ENCODE measurements around the gene KLHL22. TPM values are rescaled to one million over a fixed set of nuclear protein-coding genes. Genes with fewer than 3 reads are reported as not detected.

The KLHL22 gene
- total and polyA plus RNA-seq, 2 of the 13 experiments (the other 11 are each of a cell fraction or from before 2014, with no cell fraction given), result 10.9 to 14.8 TPM

DNA sequence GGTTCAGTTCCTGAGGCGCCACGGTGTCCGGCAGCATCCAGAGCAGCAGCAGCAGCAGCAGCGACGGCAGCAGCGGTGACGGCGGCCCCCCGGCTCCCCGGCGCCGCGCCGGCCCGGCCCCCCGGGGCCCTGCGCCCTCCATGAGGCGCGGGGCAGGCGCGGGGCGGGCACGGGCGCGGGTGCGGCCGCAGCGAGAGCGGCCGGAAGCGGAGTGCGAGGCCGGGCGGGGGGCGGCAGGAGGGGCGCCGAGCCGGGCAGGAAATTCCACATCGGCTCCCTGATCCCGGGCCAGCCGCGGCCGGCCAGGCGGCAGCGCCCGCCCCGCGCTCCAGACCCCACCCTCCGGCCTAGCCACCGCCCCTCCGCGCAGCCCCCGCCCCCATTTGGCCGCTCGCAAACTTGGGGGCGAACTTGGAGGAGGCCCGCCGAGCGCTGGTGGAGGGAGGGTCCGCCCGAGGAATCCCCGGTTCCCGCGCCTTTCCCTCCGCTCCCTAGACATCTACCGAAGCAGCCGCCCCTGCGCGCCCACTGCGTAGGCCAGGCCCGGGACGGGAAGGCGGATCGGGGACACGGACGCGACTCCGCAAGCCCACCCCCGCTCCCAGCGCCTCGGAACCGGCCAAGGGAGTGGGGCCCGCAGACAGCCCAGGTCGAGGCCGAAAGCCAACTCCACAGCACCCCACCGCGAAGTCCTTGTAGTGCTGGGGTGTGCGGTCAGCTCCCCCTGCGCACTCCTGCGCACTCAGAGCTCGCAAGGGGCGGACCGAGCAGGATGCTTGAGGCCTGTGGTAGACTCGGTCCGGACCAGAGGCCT is 57.8 kb downstream of the KLHL22 start, which contains the start of gene SCARF2 (continued):
- TF ChIP-seq ZNF550 (CRISPR knock-in tag; IDR thresholded peaks at IDR 0.05; ENCODE audit: borderline replicate concordance) (no peak), ZNF235 (CRISPR knock-in tag; IDR thresholded peaks at IDR 0.05; ENCODE audit: borderline replicate concordance) (no peak), DNMT3B (CRISPR knock-in tag; conservative IDR thresholded peaks at IDR 0.05) (no peak), HMGXB4 (CRISPR knock-in tag; IDR thresholded peaks at IDR 0.05; ENCODE audit: borderline replicate concordance in 1 of 2, low read depth in 1 of 2) (no peak), JUND (CRISPR knock-in tag; IDR thresholded peaks at IDR 0.05) (no peak), ZNF768 (CRISPR knock-in tag; IDR thresholded peaks at IDR 0.05) (no peak; the same call in 1 of the 2 replicates), GABPB1 (CRISPR knock-in tag; IDR thresholded peaks at IDR 0.05) (peak; percentile 46; the same call in 1 of the 2 replicates), REL (CRISPR knock-in tag; conservative IDR thresholded peaks at IDR 0.05) (no peak), ZNF83 (CRISPR knock-in tag; IDR thresholded peaks at IDR 0.05; ENCODE audit: borderline replicate concordance) (no peak), ATF4 (CRISPR knock-in tag; IDR thresholded peaks at IDR 0.05) (no peak), PHF21A (CRISPR knock-in tag; IDR thresholded peaks at IDR 0.05) (no peak), SRSF4 (IDR thresholded peaks at IDR 0.05; ENCODE audit: low read depth, low read length, poor library complexity, severe bottlenecking) (no peak), ZNF747 (CRISPR knock-in tag; IDR thresholded peaks at IDR 0.05; ENCODE audit: borderline replicate concordance) (no peak), PCBP2 (optimal IDR thresholded peaks at IDR 0.05; ENCODE audit: low read depth, low read length, poor library complexity, severe bottlenecking) (no peak), AGO2 (optimal IDR thresholded peaks at IDR 0.05; ENCODE audit: low read depth, low read length) (no peak), ZNF512B (CRISPR knock-in tag; IDR thresholded peaks at IDR 0.05; ENCODE audit: borderline replicate concordance) (no peak)
- TF ChIP-seq, protein P1, sequence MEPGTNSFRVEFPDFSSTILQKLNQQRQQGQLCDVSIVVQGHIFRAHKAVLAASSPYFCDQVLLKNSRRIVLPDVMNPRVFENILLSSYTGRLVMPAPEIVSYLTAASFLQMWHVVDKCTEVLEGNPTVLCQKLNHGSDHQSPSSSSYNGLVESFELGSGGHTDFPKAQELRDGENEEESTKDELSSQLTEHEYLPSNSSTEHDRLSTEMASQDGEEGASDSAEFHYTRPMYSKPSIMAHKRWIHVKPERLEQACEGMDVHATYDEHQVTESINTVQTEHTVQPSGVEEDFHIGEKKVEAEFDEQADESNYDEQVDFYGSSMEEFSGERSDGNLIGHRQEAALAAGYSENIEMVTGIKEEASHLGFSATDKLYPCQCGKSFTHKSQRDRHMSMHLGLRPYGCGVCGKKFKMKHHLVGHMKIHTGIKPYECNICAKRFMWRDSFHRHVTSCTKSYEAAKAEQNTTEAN (CRISPR knock-in tag; conservative IDR thresholded peaks at IDR 0.05), result no peak
- TF ChIP-seq, protein P2, sequence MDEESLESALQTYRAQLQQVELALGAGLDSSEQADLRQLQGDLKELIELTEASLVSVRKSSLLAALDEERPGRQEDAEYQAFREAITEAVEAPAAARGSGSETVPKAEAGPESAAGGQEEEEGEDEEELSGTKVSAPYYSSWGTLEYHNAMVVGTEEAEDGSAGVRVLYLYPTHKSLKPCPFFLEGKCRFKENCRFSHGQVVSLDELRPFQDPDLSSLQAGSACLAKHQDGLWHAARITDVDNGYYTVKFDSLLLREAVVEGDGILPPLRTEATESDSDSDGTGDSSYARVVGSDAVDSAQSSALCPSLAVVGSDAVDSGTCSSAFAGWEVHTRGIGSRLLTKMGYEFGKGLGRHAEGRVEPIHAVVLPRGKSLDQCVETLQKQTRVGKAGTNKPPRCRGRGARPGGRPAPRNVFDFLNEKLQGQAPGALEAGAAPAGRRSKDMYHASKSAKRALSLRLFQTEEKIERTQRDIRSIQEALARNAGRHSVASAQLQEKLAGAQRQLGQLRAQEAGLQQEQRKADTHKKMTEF (CRISPR knock-in tag; IDR thresholded peaks at IDR 0.05), result no peak

Data from HepG2 (cell line).